HG03280 (cell line): ENCODE results near the gene SDC3.
"Not testable (repeated sequence)": the region's sequence is repeated elsewhere in the genome, so short reads cannot be mapped to it uniquely, and the experiment has no call there.

Source experiments
- ATAC-seq: cut with Tn5 transposase; IDR thresholded peaks from one replicate; pipeline ENCODE4 v1.9.1; 2021; ENCODE audit warnings: mild to moderate bottlenecking, moderate library complexity; ENCODE audit not compliant: unreplicated experiment

SDC3 gene

DNA sequence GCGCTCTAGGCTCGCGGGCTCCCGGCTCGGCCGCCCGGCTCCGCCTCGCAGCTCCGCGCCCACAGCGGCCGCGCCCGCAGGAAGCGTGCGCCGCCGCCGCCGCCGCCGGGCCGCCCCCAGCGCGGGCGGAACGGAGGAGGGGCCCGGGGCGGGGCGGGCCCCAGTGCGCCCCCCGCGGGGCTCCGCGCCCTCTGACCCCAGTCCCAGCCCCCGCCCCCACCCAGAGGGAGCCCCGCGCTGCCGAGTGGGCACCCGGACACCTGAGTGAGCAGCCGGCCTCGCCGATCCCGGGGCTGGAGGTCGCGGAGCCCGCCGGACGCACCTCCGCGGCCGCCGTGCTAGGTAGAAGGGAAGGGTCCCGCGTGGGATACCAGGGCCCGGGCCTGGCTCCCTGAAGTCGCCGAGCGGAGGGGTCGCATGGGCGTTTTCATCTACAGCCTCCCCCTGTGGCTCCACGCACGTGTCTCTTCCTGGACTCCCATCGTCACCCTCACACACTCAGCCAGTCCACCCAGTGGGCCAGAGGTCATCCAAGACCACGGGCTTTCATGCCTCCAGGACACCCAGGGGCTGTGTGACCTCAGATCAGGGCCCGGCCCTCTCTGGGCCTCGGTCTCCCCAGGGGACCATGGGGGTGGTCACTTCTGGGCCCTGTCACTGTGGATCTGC, at the start of gene SDC3:
Gene SDC3, minus strand, starts transcription at position 63 of the 669 bp plus-strand sequence. CDS start 172 bp downstream, outside the sequence.
- no peak for ATAC-seq

- no peak for ATAC-seq
Measured at GRCh38 chr1:30957560-30958222, 49.1 kb upstream of the SDC3 start.

DNA sequence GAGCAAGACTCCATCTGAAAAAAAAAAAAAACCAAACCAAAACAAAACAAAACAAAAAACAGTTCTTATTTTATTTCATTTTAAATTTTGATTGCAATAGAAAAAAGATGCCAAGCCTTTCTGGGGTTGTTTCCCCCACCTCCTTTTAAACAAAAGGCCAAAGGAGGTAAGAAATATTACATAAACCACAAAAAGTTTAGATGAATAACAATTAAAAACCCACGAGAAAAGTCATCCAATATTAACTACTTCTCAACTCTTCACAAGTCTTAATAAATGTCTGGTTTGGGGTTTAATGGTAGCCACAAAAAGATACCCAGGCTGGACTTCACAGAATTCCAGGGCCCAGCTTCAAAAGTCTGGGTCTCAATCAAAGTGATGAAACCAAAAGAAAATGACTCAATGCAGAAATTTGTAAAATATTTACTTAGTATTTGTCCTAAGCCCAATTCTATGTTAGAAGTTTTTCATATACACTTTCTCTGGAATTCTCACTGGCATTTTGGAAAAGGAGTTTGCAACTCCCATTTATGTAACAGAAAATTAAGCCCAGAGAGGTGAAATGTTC, 47.0 kb upstream of the SDC3 start:
- ATAC-seq, result no peak

DNA sequence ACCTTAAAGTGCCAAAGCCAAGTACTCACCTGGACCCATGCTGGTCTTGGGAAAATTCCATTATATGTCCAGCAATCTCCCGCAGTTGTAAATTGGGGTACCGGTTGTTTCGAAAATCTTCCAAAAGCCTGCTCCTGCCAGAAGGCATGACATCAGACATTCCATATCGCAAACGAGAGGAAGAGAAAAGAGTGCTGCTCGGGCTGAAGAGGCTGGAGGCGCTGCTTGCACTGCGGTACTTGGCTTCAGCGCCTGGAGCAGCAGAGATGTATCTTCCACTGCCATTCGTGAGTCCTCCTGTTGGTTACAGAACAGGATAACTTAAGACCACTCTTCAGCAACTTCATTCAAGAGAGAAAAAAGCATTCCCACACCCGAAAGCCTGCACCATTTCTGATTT, 45.1 kb upstream of the SDC3 start:
- no peak for ATAC-seq

DNA sequence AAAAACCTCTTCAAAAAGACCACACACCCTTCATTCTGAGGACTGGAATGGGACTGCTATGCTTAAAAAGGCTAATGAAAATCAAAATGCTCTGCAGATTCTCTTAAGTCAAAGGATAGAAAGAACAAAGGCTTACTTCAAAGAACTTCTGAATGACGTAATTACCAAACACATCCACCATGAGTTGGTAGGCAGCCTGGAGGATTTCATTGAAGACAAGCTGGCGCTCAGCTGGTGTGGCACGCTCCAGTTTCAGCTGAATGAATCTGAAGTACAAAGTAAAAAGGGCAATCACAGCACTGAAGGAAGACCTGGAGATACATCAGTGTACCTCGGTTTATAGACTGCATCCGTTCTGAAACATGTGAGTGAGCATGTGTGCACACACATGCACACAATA, 43.5 kb upstream of the SDC3 start:
- no peak for ATAC-seq

DNA sequence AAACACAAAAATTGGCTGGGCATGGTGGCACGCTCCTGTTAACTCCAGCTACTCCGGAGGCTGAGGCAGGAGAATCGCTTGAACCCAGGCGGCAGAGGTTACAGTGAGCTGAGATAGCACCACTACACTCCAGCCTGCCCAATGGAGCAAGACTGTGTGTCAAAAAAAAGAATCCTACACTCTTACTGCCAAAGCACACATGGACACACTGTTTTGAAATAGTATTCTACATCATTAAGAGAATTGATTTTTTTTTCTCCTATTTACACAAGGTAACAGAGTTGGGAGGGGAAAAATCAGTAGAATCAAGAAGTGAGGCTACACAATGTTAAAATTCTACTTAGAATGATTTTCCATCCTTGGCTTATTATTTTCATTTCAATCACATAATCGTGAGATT, 42.1 kb upstream of the SDC3 start:
- no peak for ATAC-seq

DNA sequence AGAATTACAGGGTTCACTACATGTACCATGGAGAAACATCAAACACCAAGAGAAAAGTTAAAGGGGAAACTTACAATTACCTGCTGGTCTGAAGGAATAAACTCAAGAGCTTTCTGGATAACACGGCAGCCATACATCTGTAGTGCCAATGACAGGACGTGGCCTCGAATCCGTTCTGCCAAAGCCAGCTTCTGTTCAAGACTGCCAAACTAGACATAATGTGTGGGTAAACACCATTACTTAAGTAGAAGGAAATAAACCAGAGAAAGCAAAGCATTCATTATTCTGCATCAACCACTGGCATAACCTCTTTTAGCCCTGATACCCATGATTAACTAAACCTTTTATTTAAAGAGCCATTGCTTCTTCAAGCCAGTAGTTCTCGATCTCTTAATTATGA, 41.5 kb upstream of the SDC3 start:
- no peak for ATAC-seq

DNA sequence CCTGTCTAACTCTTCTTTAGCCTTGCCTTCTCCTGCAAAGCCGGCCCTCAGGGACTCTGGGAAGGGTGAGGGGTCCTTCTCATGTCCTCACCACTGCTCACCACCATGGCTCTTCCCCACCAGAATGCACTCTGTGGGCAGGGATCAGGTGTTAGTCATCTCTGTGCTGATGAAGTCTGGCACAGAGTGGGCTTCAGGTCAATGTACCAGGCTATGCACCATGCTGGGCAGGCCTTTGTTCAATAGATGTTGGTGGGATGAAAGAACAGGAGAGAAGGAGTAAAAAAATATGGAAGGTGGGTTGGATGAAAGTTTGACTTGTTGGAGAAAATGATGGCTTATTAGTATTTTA, 40.9 kb upstream of the SDC3 start:
- ATAC-seq, result not testable (repeated sequence)

GRCh38 chr1:30948813-30949486, 40.4 kb upstream of the SDC3 start:
- ATAC-seq, result not testable (repeated sequence)

- no peak for ATAC-seq
Measured at GRCh38 chr1:30948278-30948677, 39.7 kb upstream of the SDC3 start.

- ATAC-seq, result no peak
Measured at GRCh38 chr1:30947212-30947611, 38.7 kb upstream of the SDC3 start.

- no peak for ATAC-seq
Measured at GRCh38 chr1:30942326-30942963, 33.9 kb upstream of the SDC3 start.

DNA sequence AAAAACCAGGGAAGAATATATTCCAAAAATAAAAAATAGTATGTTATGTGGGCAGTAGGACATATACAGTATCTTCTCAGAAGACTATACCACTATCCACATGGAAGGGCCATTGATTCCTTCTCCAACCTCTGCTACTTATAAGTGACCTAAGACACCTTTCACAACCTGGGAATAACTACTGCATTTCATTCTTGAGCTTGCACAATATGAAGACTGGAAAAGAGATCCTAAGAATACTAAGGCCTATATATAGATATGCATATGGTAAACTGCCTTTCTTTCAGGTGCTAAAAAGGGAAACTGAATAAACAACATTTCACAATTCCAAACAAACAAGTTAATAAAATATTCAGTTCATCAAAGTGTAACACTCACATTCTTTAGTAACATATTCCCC, 32.0 kb upstream of the SDC3 start:
- no peak for ATAC-seq

DNA sequence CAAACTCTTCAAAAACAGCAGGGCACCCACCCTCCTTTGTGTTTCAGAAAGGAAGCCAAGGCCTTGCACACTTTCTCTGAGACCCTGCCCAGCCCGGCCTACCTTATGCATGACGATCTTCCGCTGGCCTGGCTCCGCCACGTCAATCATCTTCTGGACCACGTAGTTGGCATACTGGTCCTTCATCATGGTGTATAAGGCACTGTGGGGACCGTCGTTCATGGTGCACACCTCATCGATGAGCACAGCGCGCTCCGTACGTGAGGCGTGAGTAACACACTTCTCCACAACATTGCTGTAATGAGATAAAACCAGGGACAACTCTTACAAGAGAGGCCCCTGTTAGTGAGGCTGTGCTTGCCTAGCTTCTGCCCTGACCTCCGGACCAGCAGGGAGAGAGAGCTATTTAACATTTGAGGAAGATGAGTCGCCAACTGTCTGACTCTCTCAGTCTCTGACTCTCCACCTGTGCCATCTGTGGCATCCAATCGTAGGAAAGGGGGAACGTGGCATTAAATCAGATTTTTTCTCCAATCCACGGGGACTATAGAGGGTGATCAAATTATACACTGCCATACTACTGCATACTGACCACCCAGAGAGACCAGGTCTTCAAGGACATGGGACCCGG, 28.1 kb upstream of the SDC3 start:
- ATAC-seq, result no peak

GRCh38 chr1:30935758-30936157, 27.2 kb upstream of the SDC3 start:
- not testable (repeated sequence) for ATAC-seq

DNA sequence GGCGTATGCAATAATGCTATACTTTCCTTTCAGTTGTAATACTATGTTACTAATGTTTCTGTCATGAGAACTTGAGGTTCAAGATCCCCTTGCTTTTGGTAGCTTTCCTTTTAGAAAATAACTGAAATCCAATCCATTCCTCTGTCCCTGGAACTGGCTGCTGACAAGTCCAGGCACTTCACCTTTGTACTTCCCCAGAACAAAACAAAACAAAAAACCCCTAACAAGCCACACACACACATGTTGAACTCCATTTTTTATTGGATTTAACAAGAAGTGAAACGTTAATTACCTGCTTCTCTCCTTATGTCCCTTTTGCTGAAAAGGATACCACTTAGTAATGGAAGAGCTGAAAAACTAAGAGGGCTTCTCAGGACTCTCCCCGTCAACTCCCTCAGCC, 26.1 kb upstream of the SDC3 start:
- ATAC-seq, result no peak

- ATAC-seq, result no peak
Measured at GRCh38 chr1:30933874-30934252, 25.3 kb upstream of the SDC3 start.

DNA sequence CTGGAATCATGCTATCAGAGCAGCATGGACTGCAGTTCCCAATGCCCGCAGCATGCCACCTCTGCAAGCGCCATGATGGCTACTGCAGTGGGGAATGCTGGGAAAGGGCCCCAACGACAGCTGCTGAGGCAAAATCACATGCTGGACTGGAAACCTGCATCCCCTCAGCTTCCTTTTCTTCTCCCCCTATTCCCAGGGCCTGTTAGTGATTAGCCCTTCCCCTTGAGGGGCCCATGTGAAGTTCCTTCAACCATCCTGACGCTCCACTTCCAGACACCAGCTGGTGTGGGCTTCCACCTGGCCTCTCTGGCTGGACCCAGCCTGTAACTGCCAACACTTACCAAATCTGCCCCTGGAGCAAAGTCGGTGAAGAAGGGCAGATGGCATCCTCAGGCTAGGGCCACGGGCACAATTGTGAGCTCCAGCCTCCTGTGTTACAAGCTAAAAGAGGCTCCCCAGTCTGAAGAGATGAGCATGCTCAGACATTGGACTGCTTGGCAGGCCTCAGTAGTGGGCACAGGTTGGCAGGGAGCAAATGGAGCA, 22.1 kb upstream of the SDC3 start:
- ATAC-seq, result no peak

DNA sequence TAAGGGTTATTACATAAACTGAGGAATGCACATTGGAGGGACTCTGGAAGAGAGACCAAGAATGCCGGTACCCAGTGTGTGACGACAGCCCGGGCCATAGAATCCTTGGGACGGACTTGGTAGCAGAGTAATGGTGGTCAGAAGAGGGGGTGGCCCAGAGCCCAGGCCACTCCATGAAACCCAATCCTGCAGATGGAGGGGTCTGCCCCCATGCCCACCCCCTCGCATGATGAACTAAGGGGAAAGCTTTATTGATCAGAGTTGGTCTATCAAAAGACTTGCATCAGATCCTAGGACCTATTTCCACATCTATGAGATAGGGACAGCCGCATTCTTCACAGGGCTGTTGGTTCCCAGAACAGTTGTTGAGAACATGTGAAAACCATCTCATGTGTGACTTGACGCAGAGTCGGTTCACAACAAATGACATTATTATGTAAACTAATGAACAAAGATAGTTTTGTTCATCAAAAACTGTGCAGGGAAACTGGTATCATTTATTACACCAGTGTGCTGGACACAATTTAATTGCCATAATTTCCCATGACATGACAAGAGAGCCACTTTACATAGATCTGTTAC, 21.5 kb upstream of the SDC3 start:
- ATAC-seq, result no peak

- no peak for ATAC-seq
Measured at GRCh38 chr1:30929135-30929889, 20.8 kb upstream of the SDC3 start.
